Measurements from ENCODE around the gene AP2A2.

Gene AP2A2

GRCh38 chr11:925496-926301 is at the start of gene AP2A2:
Gene AP2A2 (plus strand): TSS chr11:925870. CDS start chr11:926022, 152 bp downstream.
- peak; percentile 93 for TF ChIP-seq CTCF (conservative IDR thresholded peaks at IDR 0.05)
- H3K27ac ChIP-seq, result peak within 1 kb of the TSS; percentile 84

- TF ChIP-seq CTCF (conservative IDR thresholded peaks at IDR 0.05), result no peak
- no peak overlapping the region for H3K27ac ChIP-seq
Observed at GRCh38 chr11:876545-876944, 49.1 kb upstream of the AP2A2 start.

- no peak overlapping the region for H3K27ac ChIP-seq
- TF ChIP-seq CTCF (conservative IDR thresholded peaks at IDR 0.05), result no peak
Observed at GRCh38 chr11:877565-877964, 48.1 kb upstream of the AP2A2 start.

- no peak for TF ChIP-seq CTCF (conservative IDR thresholded peaks at IDR 0.05)
- H3K27ac ChIP-seq, result no peak overlapping the region
Observed at GRCh38 chr11:880447-880846, 45.2 kb upstream of the AP2A2 start.

GRCh38 chr11:882596-882995 is 43.1 kb upstream of the AP2A2 start:
- no peak overlapping the region for H3K27ac ChIP-seq
- no peak for TF ChIP-seq CTCF (conservative IDR thresholded peaks at IDR 0.05)

GRCh38 chr11:883527-883926 is 42.1 kb upstream of the AP2A2 start:
- no peak for TF ChIP-seq CTCF (conservative IDR thresholded peaks at IDR 0.05)
- no peak overlapping the region for H3K27ac ChIP-seq

- TF ChIP-seq CTCF (conservative IDR thresholded peaks at IDR 0.05), result no peak
- H3K27ac ChIP-seq, result no peak overlapping the region
Observed at GRCh38 chr11:884578-885070, 41.0 kb upstream of the AP2A2 start.

Data from VCaP (cell line).